ENCODE measurements around the gene LVRN. TPM values are rescaled to one million over a fixed set of nuclear protein-coding genes. Genes with fewer than 3 reads are reported as not detected.

LVRN gene
- total RNA-seq, 4 donors from 2014 or later = 0.67 to 4.7 (median 2.2) TPM

DNA sequence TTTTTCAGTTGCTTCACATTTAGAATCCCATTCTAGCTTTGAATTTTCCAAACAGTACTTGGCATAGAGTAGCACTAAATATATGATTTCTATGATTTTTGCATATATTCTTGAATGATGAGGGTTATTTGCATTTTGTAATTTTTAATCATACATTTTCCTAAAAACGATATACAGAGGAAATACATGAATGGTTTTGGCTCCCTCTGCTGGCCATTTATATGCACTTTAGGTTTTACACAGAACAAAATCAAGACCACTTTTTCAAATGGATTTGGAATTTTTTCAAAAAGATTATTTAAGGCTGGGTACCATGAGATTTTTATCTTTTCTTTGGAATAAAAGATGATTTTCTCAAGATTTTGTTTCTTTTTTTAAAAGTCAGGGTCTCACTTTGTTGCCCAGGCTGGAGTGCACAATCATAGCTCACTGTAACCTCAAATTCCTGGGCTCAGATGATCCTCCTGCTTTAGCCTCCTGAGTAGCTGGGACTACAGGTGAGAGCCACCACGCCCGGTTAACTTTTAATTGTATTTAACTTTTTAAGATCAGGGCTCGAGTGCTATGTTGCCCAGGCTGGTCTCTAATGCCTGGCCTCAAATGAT, 105.9 kb downstream of the LVRN start:
- no peaks in the 10 kb centered on the region for H3K27me3 ChIP-seq
- H3K9me3 ChIP-seq = no peaks in the 10 kb centered on the region
- peak in 1 of 2 donors; percentile 12 for DNase-seq
- H3K36me3 ChIP-seq = no peaks in the 10 kb centered on the region
- no peaks in the 10 kb centered on the region for H3K4me1 ChIP-seq
- H3K27ac ChIP-seq = no peak overlapping the region
- H3K4me3 ChIP-seq (replicated peaks in 1 of 3) = no peak overlapping the region
- TF ChIP-seq, protein P1, sequence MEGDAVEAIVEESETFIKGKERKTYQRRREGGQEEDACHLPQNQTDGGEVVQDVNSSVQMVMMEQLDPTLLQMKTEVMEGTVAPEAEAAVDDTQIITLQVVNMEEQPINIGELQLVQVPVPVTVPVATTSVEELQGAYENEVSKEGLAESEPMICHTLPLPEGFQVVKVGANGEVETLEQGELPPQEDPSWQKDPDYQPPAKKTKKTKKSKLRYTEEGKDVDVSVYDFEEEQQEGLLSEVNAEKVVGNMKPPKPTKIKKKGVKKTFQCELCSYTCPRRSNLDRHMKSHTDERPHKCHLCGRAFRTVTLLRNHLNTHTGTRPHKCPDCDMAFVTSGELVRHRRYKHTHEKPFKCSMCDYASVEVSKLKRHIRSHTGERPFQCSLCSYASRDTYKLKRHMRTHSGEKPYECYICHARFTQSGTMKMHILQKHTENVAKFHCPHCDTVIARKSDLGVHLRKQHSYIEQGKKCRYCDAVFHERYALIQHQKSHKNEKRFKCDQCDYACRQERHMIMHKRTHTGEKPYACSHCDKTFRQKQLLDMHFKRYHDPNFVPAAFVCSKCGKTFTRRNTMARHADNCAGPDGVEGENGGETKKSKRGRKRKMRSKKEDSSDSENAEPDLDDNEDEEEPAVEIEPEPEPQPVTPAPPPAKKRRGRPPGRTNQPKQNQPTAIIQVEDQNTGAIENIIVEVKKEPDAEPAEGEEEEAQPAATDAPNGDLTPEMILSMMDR (IDR thresholded peaks at IDR 0.05) = peak; percentile 18 to 80 (median 70)
- no peak for TF ChIP-seq POLR2A (IDR thresholded peaks at IDR 0.05)
- intact Hi-C loops (cut with DNase I) = no loop called here
- 22 to 26% methylated on average over 4 of the region's 4 CpGs for WGBS, 2 donors

GRCh38 chr5:116071211-116071610, 108.9 kb downstream of the LVRN start:
- WGBS, 2 donors = 93 to 95% methylated on average over 1 of the region's 1 CpG

DNA sequence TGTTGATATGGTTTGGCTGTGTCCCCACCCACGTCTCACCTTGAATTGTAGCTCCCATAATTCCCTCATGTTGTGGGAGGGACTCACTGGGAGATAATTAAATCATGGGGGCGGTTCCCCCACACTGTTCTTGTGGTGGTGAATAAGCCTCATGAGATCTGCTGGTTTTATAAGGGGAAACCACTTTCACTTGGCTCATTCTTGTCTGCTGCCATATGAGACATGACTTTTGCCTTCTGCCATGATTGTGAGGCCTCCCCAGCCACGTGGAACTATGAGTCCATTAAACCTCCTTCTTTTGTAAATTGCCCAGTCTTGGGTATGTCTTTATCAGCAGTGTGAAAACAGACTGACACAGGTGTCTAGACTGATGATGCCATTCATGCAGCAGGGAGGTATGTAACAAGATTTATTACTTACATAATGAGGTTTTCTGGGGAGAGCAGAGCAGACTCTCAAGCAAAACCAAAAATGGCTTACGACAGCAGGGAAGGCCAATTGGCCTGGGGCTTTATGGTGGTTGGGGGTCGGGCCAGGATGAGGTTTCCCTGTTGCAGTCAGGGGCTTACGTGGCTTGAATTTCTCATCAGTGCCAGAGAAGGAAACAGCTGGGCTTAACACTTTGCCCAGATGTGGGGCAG, 113.0 kb downstream of the LVRN start:
- intact Hi-C loops (cut with DNase I) = no loop called here
- no peaks in the 10 kb centered on the region for H3K27me3 ChIP-seq
- no peak overlapping the region for H3K4me3 ChIP-seq (replicated peaks in 1 of 3)
- H3K4me1 ChIP-seq = no peaks in the 10 kb centered on the region
- H3K36me3 ChIP-seq = no peaks in the 10 kb centered on the region
- DNase-seq = no peak
- 76 to 82% methylated on average over 6 of the region's 6 CpGs for WGBS, 2 donors
- TF ChIP-seq, protein P1 (IDR thresholded peaks at IDR 0.05) = no peak
- no peak for TF ChIP-seq POLR2A (IDR thresholded peaks at IDR 0.05)
- no peak overlapping the region for H3K27ac ChIP-seq
- no peaks in the 10 kb centered on the region for H3K9me3 ChIP-seq

More at GRCh38 chr5:116071211-116071610, 108.9 kb downstream of the LVRN start:
- Histone ChIP-seq H3K4me1 (no peaks in the 10 kb centered on the region), H3K27me3 (no peaks in the 10 kb centered on the region), H3K36me3 (no peaks in the 10 kb centered on the region), H3K27ac (no peak overlapping the region), H3K9me3 (no peaks in the 10 kb centered on the region), H3K4me3 (replicated peaks in 1 of 3) (no peak overlapping the region)
- no peak for TF ChIP-seq POLR2A (IDR thresholded peaks at IDR 0.05)
- TF ChIP-seq, protein P1 (IDR thresholded peaks at IDR 0.05) = no peak
- no peak for DNase-seq
- intact Hi-C loops (cut with DNase I) = no loop called here

GRCh38 chr5:116076496-116076895, 114.2 kb downstream of the LVRN start:
- no peaks in the 10 kb centered on the region for H3K4me1 ChIP-seq
- intact Hi-C loops (cut with DNase I) = no loop called here
- H3K36me3 ChIP-seq = no peaks in the 10 kb centered on the region
- H3K4me3 ChIP-seq (replicated peaks in 1 of 3) = no peak overlapping the region
- 83 to 90% methylated on average over 1 of the region's 1 CpG for WGBS, 2 donors
- H3K27ac ChIP-seq = no peak overlapping the region
- TF ChIP-seq POLR2A (IDR thresholded peaks at IDR 0.05) = no peak
- TF ChIP-seq, protein P1 (IDR thresholded peaks at IDR 0.05) = no peak
- no peak for DNase-seq
- no peaks in the 10 kb centered on the region for H3K27me3 ChIP-seq
- no peaks in the 10 kb centered on the region for H3K9me3 ChIP-seq

Other genes starting within 250 kb of the LVRN start
- gene CDO1, start 145.8 kb upstream of the LVRN start, total RNA-seq = 10 to 100 TPM in 3 of 4 donors, 1 to 10 TPM in 1; 4.0 to 40.4 (median 24.0) TPM
- gene ATG12, start 120.9 kb upstream of the LVRN start, total RNA-seq = 10 to 100 TPM; 42.0 to 98.7 (median 68.1) TPM
- gene AP3S1, start 120.5 kb upstream of the LVRN start, total RNA-seq = 100 to 1,000 TPM in 3 of 4 donors, 10 to 100 TPM in 1; 59.2 to 207 (median 149) TPM
- not detected for gene ARL14EPL, start 70.0 kb downstream of the LVRN start, total RNA-seq
- 10 to 100 TPM; 51.9 to 73.5 (median 60.7) TPM for gene COMMD10, start 122.5 kb downstream of the LVRN start, total RNA-seq